ENCODE measurements around the gene MRPL49. TPM values are rescaled to one million over a fixed set of nuclear protein-coding genes. Genes with fewer than 3 reads are reported as not detected.

MRPL49 gene
- total RNA-seq, 1 donor = 41.6 TPM

DNA sequence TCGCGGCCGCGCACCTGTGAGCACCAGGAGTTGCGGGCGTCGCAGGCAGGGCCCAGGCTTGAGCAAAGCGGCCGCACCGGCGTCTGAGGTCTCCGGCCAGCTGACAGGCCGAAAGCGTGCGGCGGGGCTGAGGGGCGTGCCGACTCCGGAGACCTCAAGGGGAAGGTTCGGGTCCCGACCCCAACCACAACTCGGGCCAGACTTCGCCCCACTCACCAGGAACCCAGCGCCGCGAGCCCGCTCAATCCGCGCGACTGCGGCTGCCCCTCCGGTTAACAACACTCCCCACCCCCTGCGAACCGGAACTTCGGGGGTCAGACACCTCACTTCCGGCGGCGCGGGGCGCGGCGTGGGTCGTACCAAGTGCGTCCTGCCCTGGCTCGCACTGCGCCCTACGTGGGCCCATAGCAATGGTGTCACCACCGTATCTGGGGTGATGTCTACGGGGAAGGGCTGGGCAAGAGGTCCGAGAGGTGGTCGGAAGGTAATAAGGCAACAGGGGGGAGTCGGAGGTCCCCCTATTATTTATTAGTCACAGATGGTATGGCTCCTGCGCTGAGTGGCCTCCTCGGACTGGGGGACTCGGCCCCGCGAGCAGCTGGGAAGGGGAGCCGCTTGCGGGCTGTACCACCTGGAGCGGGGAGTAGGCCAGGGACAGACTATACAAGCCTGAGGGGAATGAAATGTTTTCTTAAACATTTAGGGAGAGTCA lies 12.3 kb downstream of the MRPL49 start, which contains the start of gene SYVN1:
TSS of gene SYVN1 (minus strand) at position 280 of the 712 bp plus-strand sequence. CDS start 918 bp downstream, outside the sequence.
- peaks cover 52% of the 10 kb centered on the region for H3K79me2 ChIP-seq (ENCODE audit: insufficient read depth, low read length)
- H3K4me2 ChIP-seq (ENCODE audit: insufficient read depth, low read length) = peak within 1 kb of the TSS; percentile 85
- H2AFZ ChIP-seq (ENCODE audit: low read length) = peak within 1 kb of the TSS; percentile 93
- peaks cover 31% of the 10 kb centered on the region for H3K36me3 ChIP-seq (ENCODE audit: insufficient read depth, low read length)
- peaks cover 18% of the 10 kb centered on the region for H3K4me1 ChIP-seq (ENCODE audit: insufficient read depth, low read length)
- peak within 1 kb of the TSS; percentile 96 for H3K4me3 ChIP-seq (ENCODE audit: insufficient read depth, low read length)
- DNase-seq (ENCODE audit: insufficient read length, low spot score, missing footprints) = peak; percentile 99
- H3K27me3 ChIP-seq (ENCODE audit: insufficient read depth, low read length) = no peaks in the 10 kb centered on the region
- H4K20me1 ChIP-seq (ENCODE audit: insufficient read depth, low read length) = peaks cover 32% of the 10 kb centered on the region
- TF ChIP-seq, protein P1, sequence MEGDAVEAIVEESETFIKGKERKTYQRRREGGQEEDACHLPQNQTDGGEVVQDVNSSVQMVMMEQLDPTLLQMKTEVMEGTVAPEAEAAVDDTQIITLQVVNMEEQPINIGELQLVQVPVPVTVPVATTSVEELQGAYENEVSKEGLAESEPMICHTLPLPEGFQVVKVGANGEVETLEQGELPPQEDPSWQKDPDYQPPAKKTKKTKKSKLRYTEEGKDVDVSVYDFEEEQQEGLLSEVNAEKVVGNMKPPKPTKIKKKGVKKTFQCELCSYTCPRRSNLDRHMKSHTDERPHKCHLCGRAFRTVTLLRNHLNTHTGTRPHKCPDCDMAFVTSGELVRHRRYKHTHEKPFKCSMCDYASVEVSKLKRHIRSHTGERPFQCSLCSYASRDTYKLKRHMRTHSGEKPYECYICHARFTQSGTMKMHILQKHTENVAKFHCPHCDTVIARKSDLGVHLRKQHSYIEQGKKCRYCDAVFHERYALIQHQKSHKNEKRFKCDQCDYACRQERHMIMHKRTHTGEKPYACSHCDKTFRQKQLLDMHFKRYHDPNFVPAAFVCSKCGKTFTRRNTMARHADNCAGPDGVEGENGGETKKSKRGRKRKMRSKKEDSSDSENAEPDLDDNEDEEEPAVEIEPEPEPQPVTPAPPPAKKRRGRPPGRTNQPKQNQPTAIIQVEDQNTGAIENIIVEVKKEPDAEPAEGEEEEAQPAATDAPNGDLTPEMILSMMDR (IDR thresholded peaks at IDR 0.05; ENCODE audit: extremely low read depth, low read depth, low read length) = no peak
- no peaks in the 10 kb centered on the region for H3K9me3 ChIP-seq (ENCODE audit: low read depth, low read length)
- peak within 1 kb of the TSS; percentile 99 for H3K27ac ChIP-seq (ENCODE audit: low read depth, low read length)

DNA sequence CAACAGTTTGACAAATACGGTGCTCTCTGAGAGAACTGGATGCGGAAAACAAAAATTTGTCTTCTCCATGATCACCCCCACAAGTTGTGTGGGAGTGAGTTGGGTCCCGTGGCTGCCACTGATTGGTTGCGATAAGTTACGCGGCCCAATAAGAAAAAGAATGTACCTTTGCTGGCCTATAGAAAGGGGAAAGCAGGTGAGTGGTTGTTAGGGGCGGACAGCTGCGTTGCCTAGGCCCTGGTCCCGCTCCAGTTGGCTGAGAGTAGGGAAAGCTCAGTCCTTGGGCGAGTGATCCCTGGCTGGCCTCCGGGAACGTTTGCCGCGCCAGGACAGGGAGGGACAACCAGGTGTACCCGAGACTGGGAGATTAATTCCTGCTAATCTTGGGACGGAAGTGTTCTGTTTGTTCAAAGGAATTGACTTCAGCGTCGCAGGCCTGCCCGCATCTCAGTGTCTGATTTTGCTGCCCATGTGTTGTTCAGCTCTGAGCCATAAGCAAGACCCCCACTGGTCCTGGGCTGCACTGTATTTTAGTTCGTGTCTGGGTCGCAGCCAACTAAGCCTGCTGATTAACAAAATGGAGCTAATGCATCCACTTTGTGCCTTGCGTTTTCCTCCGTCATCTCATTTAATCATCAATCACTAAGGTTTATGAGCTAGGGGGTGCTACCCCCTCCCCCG lies 13.0 kb downstream of the MRPL49 start:
- H3K4me1 ChIP-seq (ENCODE audit: insufficient read depth, low read length) = peaks cover 18% of the 10 kb centered on the region
- H2AFZ ChIP-seq (ENCODE audit: low read length) = peak overlapping the region; percentile 93
- peak overlapping the region; percentile 99 for H3K27ac ChIP-seq (ENCODE audit: low read depth, low read length)
- DNase-seq (ENCODE audit: insufficient read length, low spot score, missing footprints) = peak; percentile 98
- H3K4me2 ChIP-seq (ENCODE audit: insufficient read depth, low read length) = peak overlapping the region; percentile 85
- peaks cover 32% of the 10 kb centered on the region for H4K20me1 ChIP-seq (ENCODE audit: insufficient read depth, low read length)
- H3K4me3 ChIP-seq (ENCODE audit: insufficient read depth, low read length) = peak overlapping the region; percentile 96
- H3K36me3 ChIP-seq (ENCODE audit: insufficient read depth, low read length) = peaks cover 26% of the 10 kb centered on the region
- TF ChIP-seq, protein P1 (IDR thresholded peaks at IDR 0.05; ENCODE audit: extremely low read depth, low read depth, low read length) = no peak
- H3K9me3 ChIP-seq (ENCODE audit: low read depth, low read length) = no peaks in the 10 kb centered on the region
- H3K27me3 ChIP-seq (ENCODE audit: insufficient read depth, low read length) = no peaks in the 10 kb centered on the region
- H3K79me2 ChIP-seq (ENCODE audit: insufficient read depth, low read length) = peaks cover 49% of the 10 kb centered on the region

DNA sequence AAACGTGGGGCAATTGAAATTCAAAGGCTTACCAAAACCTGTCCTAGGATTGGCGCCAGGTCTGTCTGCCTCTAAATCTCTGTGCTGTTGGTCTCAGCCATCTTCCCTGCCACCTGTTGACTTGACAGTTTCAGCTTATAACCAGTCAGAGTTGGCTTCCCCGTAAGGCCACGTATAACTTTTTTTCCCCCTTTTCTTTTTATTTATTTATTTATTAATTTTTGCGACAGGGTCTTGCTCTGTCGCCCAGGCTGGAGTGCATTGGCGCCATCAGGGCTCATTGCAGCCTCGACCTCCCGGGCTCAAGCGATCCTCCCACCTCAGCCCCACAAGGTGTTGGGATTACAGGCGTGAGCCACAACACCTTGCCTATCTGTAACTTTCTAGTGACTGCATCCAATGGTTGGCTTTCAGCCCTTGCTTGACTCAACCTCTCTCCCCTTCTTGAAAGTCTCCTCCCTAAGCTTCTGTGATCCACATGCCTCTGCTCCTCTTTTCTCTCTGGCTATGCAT lies 13.6 kb downstream of the MRPL49 start:
- DNase-seq (ENCODE audit: insufficient read length, low spot score, missing footprints) = no peak
- peak overlapping the region; percentile 99 for H3K27ac ChIP-seq (ENCODE audit: low read depth, low read length)
- peaks cover 31% of the 10 kb centered on the region for H4K20me1 ChIP-seq (ENCODE audit: insufficient read depth, low read length)
- peak overlapping the region; percentile 96 for H3K4me3 ChIP-seq (ENCODE audit: insufficient read depth, low read length)
- TF ChIP-seq, protein P1 (IDR thresholded peaks at IDR 0.05; ENCODE audit: extremely low read depth, low read depth, low read length) = no peak
- peaks cover 45% of the 10 kb centered on the region for H3K79me2 ChIP-seq (ENCODE audit: insufficient read depth, low read length)
- H2AFZ ChIP-seq (ENCODE audit: low read length) = peak overlapping the region; percentile 78
- no peaks in the 10 kb centered on the region for H3K9me3 ChIP-seq (ENCODE audit: low read depth, low read length)
- H3K4me1 ChIP-seq (ENCODE audit: insufficient read depth, low read length) = peaks cover 18% of the 10 kb centered on the region
- H3K36me3 ChIP-seq (ENCODE audit: insufficient read depth, low read length) = peaks cover 22% of the 10 kb centered on the region
- no peaks in the 10 kb centered on the region for H3K27me3 ChIP-seq (ENCODE audit: insufficient read depth, low read length)
- peak overlapping the region; percentile 85 for H3K4me2 ChIP-seq (ENCODE audit: insufficient read depth, low read length)

Data from osteoblast (primary cell).